GM12878 (cell line): Measurements from ENCODE around the gene TREML2. TPM values are rescaled to one million over a fixed set of nuclear protein-coding genes. Genes with fewer than 3 reads are reported as not detected.

ENCODE experiments used
- ATAC-seq: fragments of 200-7000 bp; cut with Tn5 transposase; 3 replicates; pipeline ENCODE4 v1.9.1; 2020; ENCODE audit warnings: mild to moderate bottlenecking, moderate library complexity
- BruUV-seq: library from RNA; stranded (reverse); fragments of 400-500 nt; replicated peaks from 2 replicates; lab custom pipeline; 2021; lab: Mats Ljungman, UMichigan
- CTCF ChIA-PET: fragments of 300-600 bp; sonication (Branson Sonifier 250); formaldehyde crosslinking; extraction: SDS; loops from one replicate; lab custom pipeline; 2021; ENCODE audit warnings: inconsistent platforms; lab: Yijun Ruan, JAX
- POLR2A ChIA-PET: fragments of 350-600 bp; formaldehyde crosslinking; extraction: SDS; loops from one replicate; lab custom pipeline; 2021; ENCODE audit warnings: inconsistent platforms; lab: Charles Lee
- RAD21 ChIA-PET: fragments of 300-600 bp; sonication (Branson Sonifier 250); formaldehyde crosslinking; loops from one replicate; lab custom pipeline; 2023; ENCODE audit warnings: antibody characterized with exemption; ENCODE audit not compliant: unreplicated experiment; lab: Charles Lee
- SMC1A ChIA-PET: fragments of 300-600 bp; sonication (Branson Sonifier 250); formaldehyde crosslinking; loops from one replicate; lab custom pipeline; 2023; ENCODE audit not compliant: unreplicated experiment, uncharacterized antibody; lab: Charles Lee
- DNase-seq: peaks from one replicate; pipeline ENCODE4 v3.0.0-alpha.2; 2011; ENCODE audit warnings: low read depth, low spot score
- FAIRE-seq: peaks from 3 replicates; lab custom pipeline; 2011; peaks lifted over from hg19 to GRCh38; lab: Jason Lieb, UNC
- H2AFZ ChIP-seq: 2 replicates; pipeline ENCODE4 v1.6.0; 2011; ENCODE audit warnings: low read depth, low read length, control low read depth; ENCODE audit not compliant: control insufficient read depth
- H3K27ac ChIP-seq: 2 replicates; pipeline ENCODE4 v1.5.1; 2011; ENCODE audit warnings: control low read depth; ENCODE audit not compliant: control insufficient read depth, insufficient read depth
- H3K27me3 ChIP-seq, 2 experiments: replicated peaks in 1 of 2; 2 replicates each; pipeline versions ENCODE4 v1.6.0 to v1.6.1; 2011; ENCODE audit warnings: low read length in 1 of 2; ENCODE audit not compliant: control insufficient read depth in 2 of 2, insufficient read depth in 2 of 2
- H3K36me3 ChIP-seq, 2 experiments: 2 replicates each; pipeline ENCODE4 v1.5.1; 2011; ENCODE audit warnings: low read length in 1 of 2; ENCODE audit not compliant: control insufficient read depth in 2 of 2, insufficient read depth in 2 of 2
- H3K4me1 ChIP-seq: 2 replicates; pipeline ENCODE4 v1.6.1; 2011; ENCODE audit warnings: mild to moderate bottlenecking, low read length, moderate library complexity, mixed read lengths; ENCODE audit not compliant: control insufficient read depth, insufficient read depth
- H3K4me2 ChIP-seq: 2 replicates; pipeline ENCODE4 v1.6.0; 2011; ENCODE audit warnings: control low read depth; ENCODE audit not compliant: control insufficient read depth, insufficient read depth
- H3K4me3 ChIP-seq: fragments of 200-600 bp; sonication (generic); 2 replicates; pipeline ENCODE4 v1.5.1; 2016
- H3K79me2 ChIP-seq: 2 replicates; pipeline ENCODE4 v1.6.0; 2011; ENCODE audit warnings: low read length; ENCODE audit not compliant: control insufficient read depth, insufficient read depth
- H3K9ac ChIP-seq: 2 replicates; pipeline ENCODE4 v1.8.0; 2011; ENCODE audit warnings: low read length, control low read depth, mixed read lengths; ENCODE audit not compliant: control insufficient read depth, insufficient read depth
- H3K9me3 ChIP-seq: replicated peaks from 3 replicates; pipeline ENCODE4 v1.5.1; 2011; ENCODE audit warnings: mild to moderate bottlenecking, low read length; ENCODE audit not compliant: control insufficient read depth, insufficient read depth
- H4K20me1 ChIP-seq: 2 replicates; pipeline ENCODE4 v1.6.0; 2011; ENCODE audit not compliant: control insufficient read depth, insufficient read depth
- BACH1 ChIP-seq: fragments of 450-650 bp; IDR thresholded peaks from 2 replicates; pipeline ENCODE4 v1.6.1; 2017; ENCODE audit warnings: mild to moderate bottlenecking, borderline replicate concordance
- CBX5 ChIP-seq: sonication (generic); IDR thresholded peaks from 2 replicates; pipeline ENCODE4 v1.6.1; 2016; ENCODE audit warnings: low read depth, moderate library complexity, mild to moderate bottlenecking, inconsistent platforms
- CEBPB ChIP-seq, 2 experiments: fragments of 150-350 bp in 1 of 2; IDR thresholded peaks; 2 replicates each; pipeline ENCODE4 v1.6.1; 2012 to 2014; ENCODE audit warnings: low read depth in 2 of 2, low read length in 2 of 2, borderline replicate concordance in 1 of 2, inconsistent platforms in 1 of 2
- CREB1 ChIP-seq: IDR thresholded peaks from 2 replicates; pipeline ENCODE4 v1.6.1; 2012; ENCODE audit warnings: low read depth, mild to moderate bottlenecking, inconsistent platforms
- NR2C2 ChIP-seq: IDR thresholded peaks from 2 replicates; pipeline ENCODE4 v1.6.1; 2011; ENCODE audit warnings: borderline replicate concordance, low read depth; ENCODE audit not compliant: control insufficient read depth, insufficient read length
- PAX5 ChIP-seq: IDR thresholded peaks from 2 replicates; pipeline ENCODE4 v1.6.1; 2011; ENCODE audit warnings: low read depth, low read length, borderline replicate concordance
- RB1 ChIP-seq: fragments of 450-650 bp; formaldehyde crosslinking; IDR thresholded peaks from 2 replicates; pipeline ENCODE4 v1.6.1; 2017; ENCODE audit warnings: mild to moderate bottlenecking, borderline replicate concordance
- ZNF622 ChIP-seq: fragments of 450-650 bp; IDR thresholded peaks from 2 replicates; pipeline ENCODE4 v1.6.1; 2017; ENCODE audit warnings: mild to moderate bottlenecking, inconsistent platforms
- WGBS: methylation state at CpG from one replicate; pipeline ENCODE4 v1.1.6; 2016; ENCODE audit warnings: low lambda C conversion rate; ENCODE audit not compliant: insufficient replicate concordance, insufficient coverage; ENCODE audit errors: missing lambda C conversion rate; 5-methylcytosine and 5-hydroxymethylcytosine counted together
- in situ Hi-C: fragments of 300-500 bp; cut with MboI; formaldehyde crosslinking; loops from 9 replicates; pipeline ENCODE4 v1.14.3; 2018; ENCODE audit warnings: mixed read lengths
- intact Hi-C: fragments of 100-400 bp; cut with micrococcal nuclease; formaldehyde crosslinking; loops from one replicate; pipeline ENCODE4 v1.14.2; 2022; ENCODE audit not compliant: unreplicated experiment
- polyA plus RNA-seq, 11 experiments: library from polyadenylated mRNA; depleted of rRNA in 4 of 11; unstranded in 6 of 11; stranded (reverse) in 5 of 11; fragments of >200 nt; fragmentation: Nextera tagmentation in 4 of 11; fragmentation: Illumina TruSeq in 1 of 11; extraction: Ambion mirVana in 4 of 11; extraction: Trizol in 1 of 11; gene quantifications; 1 replicate in 1 of 11; 2 replicates in 10 of 11; pipeline versions ENCODE4 v1.2.1 to v1.2.3, GENCODE V29; 2011 to 2016; ENCODE audit warnings: inconsistent platforms in 2 of 11, missing spikeins in 2 of 11, low read depth in 1 of 11
- total RNA-seq, 4 experiments: library from RNA; depleted of rRNA in 3 of 4; stranded (reverse); fragments of >200 nt in 3 of 4; fragmentation: Illumina TruSeq in 1 of 4; extraction: Trizol in 1 of 4; gene quantifications; 2 replicates each; pipeline versions ENCODE4 v1.2.1 to v1.2.3, GENCODE V29; 2013 to 2021
- TF ChIP-seq, protein P1 (sequence below): fragments of 450-650 bp; IDR thresholded peaks from 2 replicates; pipeline ENCODE4 v1.6.1; 2017; ENCODE audit warnings: mild to moderate bottlenecking, moderate library complexity
- TF ChIP-seq, protein P2 (sequence below): fragments of 450-650 bp; IDR thresholded peaks from 2 replicates; pipeline ENCODE4 v1.6.1; 2017; ENCODE audit warnings: low read depth, mild to moderate bottlenecking, moderate library complexity
- TF ChIP-seq, protein P3 (sequence below): fragments of 450-650 bp; IDR thresholded peaks from 2 replicates; pipeline ENCODE4 v1.6.1; 2016; ENCODE audit warnings: mild to moderate bottlenecking
- TF ChIP-seq, protein P4 (sequence below): fragments of 450-650 bp; IDR thresholded peaks from 2 replicates; pipeline ENCODE4 v1.6.1; 2017; ENCODE audit warnings: antibody characterized with exemption, mild to moderate bottlenecking, moderate library complexity

Gene TREML2
- total and polyA plus RNA-seq, 10 of the 15 experiments (the other 5 are each of a cell fraction or from before 2014, with no cell fraction given): 0.49 to 9.1 (median 7.3) TPM

DNA sequence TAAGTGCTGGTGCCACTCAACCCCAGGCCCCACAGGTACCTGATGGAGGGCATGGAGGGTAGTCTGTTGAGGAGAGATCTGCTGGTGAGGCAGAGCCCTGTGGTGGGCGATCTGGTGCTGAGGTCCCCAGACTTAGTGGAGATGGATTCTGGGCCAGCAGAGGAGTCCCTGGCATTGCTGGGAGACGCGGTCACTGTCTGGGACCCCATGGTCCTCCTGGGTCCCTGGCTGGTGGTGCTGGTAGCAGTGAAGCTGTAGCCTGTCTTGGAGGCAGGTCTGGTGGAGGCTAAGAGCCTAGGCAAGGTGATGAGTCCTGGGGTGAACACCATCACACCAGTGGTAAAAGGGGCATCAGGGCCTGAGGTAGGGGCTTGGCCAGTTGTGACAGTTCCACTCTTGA, 6.6 kb downstream of the TREML2 start (continued):
- TF ChIP-seq, protein P1, sequence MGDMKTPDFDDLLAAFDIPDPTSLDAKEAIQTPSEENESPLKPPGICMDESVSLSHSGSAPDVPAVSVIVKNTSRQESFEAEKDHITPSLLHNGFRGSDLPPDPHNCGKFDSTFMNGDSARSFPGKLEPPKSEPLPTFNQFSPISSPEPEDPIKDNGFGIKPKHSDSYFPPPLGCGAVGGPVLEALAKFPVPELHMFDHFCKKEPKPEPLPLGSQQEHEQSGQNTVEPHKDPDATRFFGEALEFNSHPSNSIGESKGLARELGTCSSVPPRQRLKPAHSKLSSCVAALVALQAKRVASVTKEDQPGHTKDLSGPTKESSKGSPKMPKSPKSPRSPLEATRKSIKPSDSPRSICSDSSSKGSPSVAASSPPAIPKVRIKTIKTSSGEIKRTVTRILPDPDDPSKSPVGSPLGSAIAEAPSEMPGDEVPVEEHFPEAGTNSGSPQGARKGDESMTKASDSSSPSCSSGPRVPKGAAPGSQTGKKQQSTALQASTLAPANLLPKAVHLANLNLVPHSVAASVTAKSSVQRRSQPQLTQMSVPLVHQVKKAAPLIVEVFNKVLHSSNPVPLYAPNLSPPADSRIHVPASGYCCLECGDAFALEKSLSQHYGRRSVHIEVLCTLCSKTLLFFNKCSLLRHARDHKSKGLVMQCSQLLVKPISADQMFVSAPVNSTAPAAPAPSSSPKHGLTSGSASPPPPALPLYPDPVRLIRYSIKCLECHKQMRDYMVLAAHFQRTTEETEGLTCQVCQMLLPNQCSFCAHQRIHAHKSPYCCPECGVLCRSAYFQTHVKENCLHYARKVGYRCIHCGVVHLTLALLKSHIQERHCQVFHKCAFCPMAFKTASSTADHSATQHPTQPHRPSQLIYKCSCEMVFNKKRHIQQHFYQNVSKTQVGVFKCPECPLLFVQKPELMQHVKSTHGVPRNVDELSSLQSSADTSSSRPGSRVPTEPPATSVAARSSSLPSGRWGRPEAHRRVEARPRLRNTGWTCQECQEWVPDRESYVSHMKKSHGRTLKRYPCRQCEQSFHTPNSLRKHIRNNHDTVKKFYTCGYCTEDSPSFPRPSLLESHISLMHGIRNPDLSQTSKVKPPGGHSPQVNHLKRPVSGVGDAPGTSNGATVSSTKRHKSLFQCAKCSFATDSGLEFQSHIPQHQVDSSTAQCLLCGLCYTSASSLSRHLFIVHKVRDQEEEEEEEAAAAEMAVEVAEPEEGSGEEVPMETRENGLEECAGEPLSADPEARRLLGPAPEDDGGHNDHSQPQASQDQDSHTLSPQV: no peak
- TF ChIP-seq, protein P2, sequence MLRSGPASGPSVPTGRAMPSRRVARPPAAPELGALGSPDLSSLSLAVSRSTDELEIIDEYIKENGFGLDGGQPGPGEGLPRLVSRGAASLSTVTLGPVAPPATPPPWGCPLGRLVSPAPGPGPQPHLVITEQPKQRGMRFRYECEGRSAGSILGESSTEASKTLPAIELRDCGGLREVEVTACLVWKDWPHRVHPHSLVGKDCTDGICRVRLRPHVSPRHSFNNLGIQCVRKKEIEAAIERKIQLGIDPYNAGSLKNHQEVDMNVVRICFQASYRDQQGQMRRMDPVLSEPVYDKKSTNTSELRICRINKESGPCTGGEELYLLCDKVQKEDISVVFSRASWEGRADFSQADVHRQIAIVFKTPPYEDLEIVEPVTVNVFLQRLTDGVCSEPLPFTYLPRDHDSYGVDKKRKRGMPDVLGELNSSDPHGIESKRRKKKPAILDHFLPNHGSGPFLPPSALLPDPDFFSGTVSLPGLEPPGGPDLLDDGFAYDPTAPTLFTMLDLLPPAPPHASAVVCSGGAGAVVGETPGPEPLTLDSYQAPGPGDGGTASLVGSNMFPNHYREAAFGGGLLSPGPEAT: no peak
- TF ChIP-seq RB1: no peak

DNA sequence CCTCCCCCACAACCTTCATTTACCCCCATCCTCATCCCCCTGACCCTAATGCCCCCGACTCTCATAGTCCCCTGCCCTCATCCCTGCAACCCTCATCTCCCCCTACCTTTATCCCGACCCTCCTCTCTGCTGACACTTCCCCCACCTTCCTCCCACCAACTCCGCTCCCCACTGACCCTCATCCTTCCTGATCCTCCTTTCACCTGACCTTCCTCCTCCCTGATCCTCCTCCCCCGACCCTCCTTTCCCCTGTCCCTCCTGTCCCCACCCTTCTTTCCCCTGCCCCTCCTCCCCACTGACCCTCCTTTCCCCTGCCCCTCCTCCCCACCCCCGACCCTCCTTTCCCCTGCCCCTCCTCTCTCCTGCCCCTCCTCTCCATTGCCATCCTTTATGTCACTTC, 7.1 kb downstream of the TREML2 start:
- SMC1A ChIA-PET: no interaction called here
- intact Hi-C loops: loop anchor here (5.0 kb wide), 1 partner anchor 123 kb away; no protein-coding TSS in a partner anchor
- peaks cover 17% of the 10 kb centered on the region for H3K9me3 ChIP-seq
- RAD21 ChIA-PET: no interaction called here
- no peaks in the 10 kb centered on the region for H3K79me2 ChIP-seq
- ATAC-seq (no peak), DNase-seq (no peak), FAIRE-seq (no peak)
- POLR2A ChIA-PET: no interaction called here
- BruUV-seq: no TSS peak
- H4K20me1 ChIP-seq: no peaks in the 10 kb centered on the region
- H2AFZ ChIP-seq: no peak overlapping the region
- WGBS: no CpG with 5 or more reads among the region's 5 CpGs
- no peak overlapping the region for H3K27ac ChIP-seq
- no peak overlapping the region for H3K4me2 ChIP-seq
- H3K27me3 ChIP-seq: no peaks in the 10 kb centered on the region; a peak in 1 of 4 replicates
- CTCF ChIA-PET: no interaction called here
- no peak overlapping the region for H3K4me3 ChIP-seq
- H3K4me1 ChIP-seq: no peaks in the 10 kb centered on the region
- H3K36me3 ChIP-seq: peaks cover 0 to 4% of the 10 kb centered on the region in 2 experiments; a peak in 2 of 4 replicates
- in situ Hi-C loops: no loop called here
- no peak overlapping the region for H3K9ac ChIP-seq
- no peak for TF ChIP-seq BACH1
- TF ChIP-seq CBX5: no peak
- no peak for TF ChIP-seq CREB1
- TF ChIP-seq NR2C2: no peak
- TF ChIP-seq CEBPB (IDR thresholded peaks at IDR 0.05; ENCODE audit: borderline replicate concordance in 1 of 2, low read depth in 2 of 2, low read length in 2 of 2): no peak
- TF ChIP-seq, protein P3, sequence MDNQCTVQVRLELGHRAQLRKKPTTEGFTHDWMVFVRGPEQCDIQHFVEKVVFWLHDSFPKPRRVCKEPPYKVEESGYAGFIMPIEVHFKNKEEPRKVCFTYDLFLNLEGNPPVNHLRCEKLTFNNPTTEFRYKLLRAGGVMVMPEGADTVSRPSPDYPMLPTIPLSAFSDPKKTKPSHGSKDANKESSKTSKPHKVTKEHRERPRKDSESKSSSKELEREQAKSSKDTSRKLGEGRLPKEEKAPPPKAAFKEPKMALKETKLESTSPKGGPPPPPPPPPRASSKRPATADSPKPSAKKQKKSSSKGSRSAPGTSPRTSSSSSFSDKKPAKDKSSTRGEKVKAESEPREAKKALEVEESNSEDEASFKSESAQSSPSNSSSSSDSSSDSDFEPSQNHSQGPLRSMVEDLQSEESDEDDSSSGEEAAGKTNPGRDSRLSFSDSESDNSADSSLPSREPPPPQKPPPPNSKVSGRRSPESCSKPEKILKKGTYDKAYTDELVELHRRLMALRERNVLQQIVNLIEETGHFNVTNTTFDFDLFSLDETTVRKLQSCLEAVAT: no peak
- TF ChIP-seq ZNF622: no peak
- TF ChIP-seq PAX5: no peak
- TF ChIP-seq, protein P4, sequence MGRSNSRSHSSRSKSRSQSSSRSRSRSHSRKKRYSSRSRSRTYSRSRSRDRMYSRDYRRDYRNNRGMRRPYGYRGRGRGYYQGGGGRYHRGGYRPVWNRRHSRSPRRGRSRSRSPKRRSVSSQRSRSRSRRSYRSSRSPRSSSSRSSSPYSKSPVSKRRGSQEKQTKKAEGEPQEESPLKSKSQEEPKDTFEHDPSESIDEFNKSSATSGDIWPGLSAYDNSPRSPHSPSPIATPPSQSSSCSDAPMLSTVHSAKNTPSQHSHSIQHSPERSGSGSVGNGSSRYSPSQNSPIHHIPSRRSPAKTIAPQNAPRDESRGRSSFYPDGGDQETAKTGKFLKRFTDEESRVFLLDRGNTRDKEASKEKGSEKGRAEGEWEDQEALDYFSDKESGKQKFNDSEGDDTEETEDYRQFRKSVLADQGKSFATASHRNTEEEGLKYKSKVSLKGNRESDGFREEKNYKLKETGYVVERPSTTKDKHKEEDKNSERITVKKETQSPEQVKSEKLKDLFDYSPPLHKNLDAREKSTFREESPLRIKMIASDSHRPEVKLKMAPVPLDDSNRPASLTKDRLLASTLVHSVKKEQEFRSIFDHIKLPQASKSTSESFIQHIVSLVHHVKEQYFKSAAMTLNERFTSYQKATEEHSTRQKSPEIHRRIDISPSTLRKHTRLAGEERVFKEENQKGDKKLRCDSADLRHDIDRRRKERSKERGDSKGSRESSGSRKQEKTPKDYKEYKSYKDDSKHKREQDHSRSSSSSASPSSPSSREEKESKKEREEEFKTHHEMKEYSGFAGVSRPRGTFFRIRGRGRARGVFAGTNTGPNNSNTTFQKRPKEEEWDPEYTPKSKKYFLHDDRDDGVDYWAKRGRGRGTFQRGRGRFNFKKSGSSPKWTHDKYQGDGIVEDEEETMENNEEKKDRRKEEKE: no peak
